Measurements from ENCODE around the gene BACH2. TPM values are rescaled to one million over a fixed set of nuclear protein-coding genes. Genes with fewer than 3 reads are reported as not detected.

The BACH2 gene
- total and polyA plus RNA-seq, 2 of the 8 experiments (the other 6 are each of a cell fraction or from before 2014, with no cell fraction given) = 1.9 to 5.9 TPM

GRCh38 chr6:90302320-90302719, 5.7 kb upstream of the BACH2 start:
- no peak overlapping the region for H3K4ac ChIP-seq (replicated peaks; ENCODE audit: insufficient read length, low read depth, low read length)
- ChIA-PET POLR2A (ENCODE audit: partially characterized antibody) (no interaction called here), CTCF (ENCODE audit: partially characterized antibody) (interaction anchor here (0.6 kb wide), 1 partner anchor 36 kb away, joined by 3 read pairs; no protein-coding TSS in a partner anchor)
- H3K4me1 ChIP-seq (replicated peaks in 1 of 4; ENCODE audit: control insufficient read depth in 3 of 4, insufficient read depth in 4 of 4, low read length in 3 of 4) = peaks cover 4 to 17% (median 9%) of the 10 kb centered on the region in 4 experiments
- no peak overlapping the region for H2BK120ac ChIP-seq (replicated peaks; ENCODE audit: low read depth, low read length)
- no peak for DNase-seq (ENCODE audit: low read depth in 1 of 2, low spot score in 2 of 2)
- H3K14ac ChIP-seq (ENCODE audit: insufficient read length) = no peak overlapping the region
- H4K91ac ChIP-seq (replicated peaks; ENCODE audit: insufficient read length, low read length) = no peak overlapping the region
- H3K36me3 ChIP-seq (ENCODE audit: control insufficient read depth in 2 of 4, insufficient read depth in 4 of 4, low read length in 3 of 4) = no peaks in the 10 kb centered on the region
- H3K23me2 ChIP-seq (ENCODE audit: low read depth, low read length) = peaks cover 2% of the 10 kb centered on the region; the same call in 1 of the 2 replicates
- no peak overlapping the region for H3K4me3 ChIP-seq (ENCODE audit: extremely low read depth in 1 of 4, insufficient read depth in 2 of 4, low read depth in 3 of 4, low read length in 4 of 4)
- H3K9ac ChIP-seq (replicated peaks in 1 of 4; ENCODE audit: extremely low read depth in 1 of 4, low read depth in 3 of 4, low read length in 3 of 4) = no peak overlapping the region
- H2BK20ac ChIP-seq (ENCODE audit: low read length) = no peak overlapping the region
- no peak for FAIRE-seq
- H3K79me1 ChIP-seq (ENCODE audit: low read depth, low read length) = no peaks in the 10 kb centered on the region
- no peak overlapping the region for H3K4me2 ChIP-seq (ENCODE audit: insufficient read depth in 1 of 2, low read depth in 2 of 2, low read length in 2 of 2)
- H2BK5ac ChIP-seq (ENCODE audit: low read depth, low read length) = no peak overlapping the region
- H3K27me3 ChIP-seq (replicated peaks in 1 of 4; ENCODE audit: control insufficient read depth in 3 of 4, extremely low read depth in 1 of 4, insufficient read depth in 3 of 4, low read length in 3 of 4) = peaks cover 0 to 5% (median 1%) of the 10 kb centered on the region in 4 experiments; a peak in 3 of 7 replicates
- H2AFZ ChIP-seq (ENCODE audit: low read length) = no peak overlapping the region
- no peak overlapping the region for H4K8ac ChIP-seq (ENCODE audit: extremely low read depth, insufficient read depth, low read length)
- no peak overlapping the region for H3K27ac ChIP-seq (ENCODE audit: low read depth, low read length)
- no peaks in the 10 kb centered on the region for H3K79me2 ChIP-seq (ENCODE audit: control insufficient read depth in 1 of 2, insufficient read depth in 2 of 2, low read length in 2 of 2)
- no peaks in the 10 kb centered on the region for H4K20me1 ChIP-seq (replicated peaks in 1 of 2; ENCODE audit: control insufficient read depth in 1 of 2, insufficient read depth in 2 of 2, low read length in 2 of 2)
- no peak overlapping the region for H2AK5ac ChIP-seq (ENCODE audit: low read depth, low read length)
- no peak overlapping the region for H4K5ac ChIP-seq (ENCODE audit: insufficient read length, low read depth, low read length)
- H3K9me3 ChIP-seq (ENCODE audit: insufficient read depth in 2 of 2, low read depth in 1 of 2, low read length in 1 of 2) = no peaks in the 10 kb centered on the region
- TF ChIP-seq GABPA (IDR thresholded peaks at IDR 0.05; ENCODE audit: borderline replicate concordance, insufficient read depth, low read length) (no peak), POLR2A (IDR thresholded peaks at IDR 0.05; ENCODE audit: control extremely low read depth in 1 of 2, low read depth in 2 of 2, low read length in 2 of 2) (no peak), ATF2 (IDR thresholded peaks at IDR 0.05; ENCODE audit: low read length) (no peak), KDM5A (IDR thresholded peaks at IDR 0.05; ENCODE audit: low read length) (no peak), MAX (IDR thresholded peaks at IDR 0.05) (no peak), CTBP2 (IDR thresholded peaks at IDR 0.05; ENCODE audit: borderline replicate concordance, insufficient read depth, insufficient read length, low read length) (no peak), JUND (IDR thresholded peaks at IDR 0.05; ENCODE audit: low read length) (no peak), KDM1A (IDR thresholded peaks at IDR 0.05; ENCODE audit: borderline replicate concordance, low read length) (no peak), BACH1 (IDR thresholded peaks at IDR 0.05; ENCODE audit: low read length) (no peak)
- H2BK12ac ChIP-seq (ENCODE audit: low read depth, low read length) = no peak overlapping the region
- 92% methylated on average over 2 of the region's 2 CpGs; no CpG with 5 or more reads in 1 of the 2 experiments for WGBS, 2 experiments (ENCODE audit: extremely low coverage in 1 of 2, insufficient coverage in 1 of 2, insufficient read length in 1 of 2, insufficient replicate concordance in 2 of 2, low coverage in 1 of 2, low lambda C conversion rate in 2 of 2, missing lambda C conversion rate in 1 of 2)
- H2BK15ac ChIP-seq (ENCODE audit: low read length) = no peak overlapping the region
- H3K18ac ChIP-seq (ENCODE audit: extremely low read depth, low read length) = no peak overlapping the region
- H3K23ac ChIP-seq (ENCODE audit: insufficient read length) = no peak overlapping the region
- H3K56ac ChIP-seq (replicated peaks; ENCODE audit: insufficient read length, low read depth, low read length) = no peak overlapping the region
